Left kidney (tissue), 2 donors: ENCODE data around the gene EXOC6B. TPM values are rescaled to one million over a fixed set of nuclear protein-coding genes. Genes with fewer than 3 reads are reported as not detected.
"Not testable (repeated sequence)": the region's sequence is repeated elsewhere in the genome, so short reads cannot be mapped to it uniquely, and the experiment has no call there.

Source experiments
- DNase-seq: peaks from one replicate; pipeline ENCODE4 v3.0.0-alpha.2; 2013
- polyA plus RNA-seq: library from polyadenylated mRNA; unstranded; fragments of 120-200 nt; gene quantifications from one replicate; pipeline ENCODE4 v1.2.1, GENCODE V29; 2013; ENCODE audit not compliant: insufficient read length

EXOC6B gene
- polyA plus RNA-seq, 1 donor: 25.0 TPM

DNA sequence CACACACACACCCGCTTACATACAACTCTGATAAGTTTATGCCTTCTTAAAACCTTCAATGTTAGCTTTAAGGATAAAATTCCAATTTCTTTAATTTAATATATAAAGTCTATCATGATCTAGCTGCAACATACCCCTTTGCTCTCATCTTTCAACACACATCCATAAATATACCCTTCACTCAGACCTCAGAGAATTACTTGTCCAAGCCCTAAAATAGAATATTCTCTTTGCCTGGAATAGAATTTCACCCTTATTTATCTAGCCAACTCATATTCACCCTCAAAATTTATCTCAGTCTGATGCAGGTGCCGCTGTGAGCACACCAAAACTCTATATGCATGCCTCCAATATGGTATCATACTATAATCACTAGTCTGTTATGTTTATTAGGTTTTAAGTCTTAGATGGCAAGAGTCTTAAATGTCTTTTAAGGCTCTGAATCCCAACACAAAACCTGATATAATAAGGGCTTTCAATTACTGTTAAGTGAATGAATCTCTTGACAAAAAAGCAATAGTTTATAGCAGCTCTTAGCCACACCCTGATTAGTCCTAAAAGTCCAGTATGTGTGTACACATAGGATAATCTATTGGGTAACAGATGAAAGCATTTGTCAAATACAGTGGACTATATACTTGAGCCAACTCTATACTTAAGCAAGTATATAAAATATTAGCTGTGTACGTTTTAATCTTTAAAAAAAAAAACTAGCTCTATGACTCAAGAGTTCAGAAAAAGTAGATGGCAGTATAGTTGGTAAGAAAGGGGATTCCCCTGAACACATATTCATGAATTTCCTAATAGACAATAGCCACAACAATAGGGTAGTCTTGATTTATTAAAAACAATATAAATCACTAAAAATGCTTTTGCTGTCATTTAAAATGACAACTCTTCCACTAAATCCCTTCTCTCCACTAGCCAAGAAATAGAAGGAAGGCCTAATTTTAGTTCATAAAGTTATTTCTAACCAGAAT is 144.5 kb downstream of the EXOC6B start:
- no peak for DNase-seq

DNA sequence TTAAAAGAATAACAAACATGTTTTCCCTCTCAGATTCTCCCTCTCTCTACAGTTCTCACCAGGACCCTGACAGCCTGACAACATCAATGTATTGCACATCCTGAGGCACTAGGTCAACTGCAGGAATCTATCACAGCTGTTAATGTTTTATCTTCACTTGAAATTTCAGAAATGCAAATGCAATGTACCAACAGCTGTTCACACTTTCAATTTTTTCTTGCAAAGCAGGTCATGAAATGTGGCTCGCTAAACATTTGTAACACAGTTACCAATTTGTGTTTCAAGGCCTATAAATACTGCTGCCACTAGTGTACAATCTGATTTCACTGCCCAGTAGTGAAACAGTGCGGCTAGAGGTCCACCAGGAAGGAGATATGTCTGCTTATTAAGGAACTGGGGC is 147.8 kb downstream of the EXOC6B start:
- no peak for DNase-seq

DNA sequence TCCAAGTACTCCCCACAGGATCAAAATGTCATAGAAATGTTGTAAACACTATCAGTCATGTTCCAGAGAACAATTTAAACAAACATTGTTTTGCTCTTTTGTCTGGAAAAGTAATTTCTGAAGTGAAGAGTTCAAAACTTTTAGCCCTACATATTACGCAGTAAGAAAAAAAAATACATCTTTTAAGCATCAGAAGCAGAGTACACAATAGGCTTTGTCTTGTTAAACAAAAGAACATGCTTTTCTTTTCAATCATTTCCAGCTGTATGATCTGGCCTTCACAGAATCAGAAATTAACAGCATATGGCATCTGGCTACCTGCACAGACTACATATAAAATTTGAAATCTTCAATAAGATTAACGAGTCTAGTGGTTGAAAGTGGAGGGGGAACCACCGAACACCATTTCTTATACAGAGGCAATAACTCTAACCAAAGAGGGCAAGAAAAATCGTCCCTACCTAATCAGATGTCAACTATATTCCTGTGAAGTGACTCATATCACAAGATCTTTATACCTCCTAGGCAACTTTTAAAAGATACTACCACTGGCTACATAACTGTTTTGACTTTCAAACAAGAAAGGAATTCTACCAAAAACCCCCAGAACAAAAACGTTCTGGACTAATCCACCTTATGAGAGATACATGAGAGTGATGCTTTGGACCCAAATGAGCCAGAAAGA is 149.3 kb downstream of the EXOC6B start:
- no peak for DNase-seq

DNA sequence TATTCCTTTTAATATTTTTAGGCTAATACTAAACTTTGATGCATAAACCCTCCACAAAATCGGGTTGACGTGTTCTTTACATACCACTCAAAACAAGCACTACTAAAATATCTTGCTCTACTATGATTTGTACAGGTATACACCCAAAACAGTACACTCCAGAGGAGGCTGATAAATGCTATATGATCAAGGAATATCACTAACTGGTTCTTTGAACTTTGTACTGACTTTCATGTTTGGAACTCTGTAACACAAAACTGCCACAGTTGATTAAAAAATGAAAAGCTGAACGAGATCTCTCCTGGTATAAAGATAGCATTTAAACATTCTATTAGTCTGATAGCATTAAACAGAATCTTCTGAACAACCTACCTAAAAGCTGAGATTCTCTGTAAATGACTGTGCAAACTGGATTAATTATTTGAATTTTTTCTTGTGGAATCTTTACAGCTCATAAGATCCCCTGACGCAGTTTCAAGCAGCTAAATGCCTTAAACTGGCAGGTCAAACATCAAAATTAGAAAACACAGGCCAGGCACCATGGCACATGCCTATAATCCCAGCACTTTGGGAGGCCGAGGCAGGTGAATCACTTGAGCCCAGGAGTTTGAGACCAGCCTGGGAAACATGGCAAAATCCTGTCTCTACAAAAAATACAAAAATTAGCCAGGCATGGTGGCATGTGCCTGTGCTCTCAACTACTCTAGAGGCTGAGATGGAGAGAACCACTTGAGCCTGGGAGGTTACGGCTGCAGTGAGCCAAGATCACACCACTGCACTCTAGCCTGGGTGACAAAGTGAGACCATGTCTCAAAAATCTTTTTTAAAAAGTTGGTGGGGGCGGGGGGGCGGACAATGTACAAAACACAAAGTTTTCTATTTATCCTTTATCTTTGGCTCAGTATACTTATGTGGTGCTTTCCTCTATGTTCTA is 150.6 kb downstream of the EXOC6B start:
- no peak for DNase-seq

DNA sequence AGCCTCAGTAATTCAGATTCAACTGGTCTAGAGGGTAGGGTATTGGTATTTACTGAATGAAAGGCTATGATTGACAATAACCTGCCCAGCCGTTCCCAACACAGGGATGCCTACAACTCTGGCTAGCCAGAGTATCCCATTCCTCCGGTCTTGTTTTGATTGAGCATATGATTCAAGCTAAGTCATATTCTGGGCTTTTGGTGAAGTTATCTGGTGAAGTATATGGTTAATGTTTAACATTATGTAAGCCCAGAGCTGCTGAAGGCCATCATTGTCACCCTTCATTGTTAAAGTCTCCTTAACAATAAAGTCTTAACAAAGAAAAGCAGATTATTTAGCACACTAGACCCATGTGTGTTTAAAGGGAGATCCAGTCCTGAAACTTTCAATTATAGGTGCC is 152.6 kb downstream of the EXOC6B start:
- DNase-seq: no peak

DNA sequence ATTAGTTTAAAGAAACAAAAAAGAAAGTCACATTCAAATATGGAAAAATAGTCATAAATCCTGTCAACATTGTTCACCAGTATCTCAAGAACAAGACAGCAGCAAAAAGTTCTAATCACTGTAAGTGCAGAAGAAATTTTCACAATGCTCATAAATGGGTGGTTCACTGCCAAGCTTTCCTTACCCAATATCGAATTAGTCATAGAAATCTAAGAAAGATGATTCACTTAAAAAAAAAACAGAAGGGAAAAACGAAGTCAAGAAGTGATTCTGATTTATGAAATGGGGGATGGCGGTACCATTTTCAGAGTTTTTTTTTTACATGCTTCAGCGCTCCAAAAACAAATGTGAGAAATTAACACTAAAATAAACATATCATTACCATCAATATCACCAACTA is 156.7 kb downstream of the EXOC6B start:
- DNase-seq: no peak

DNA sequence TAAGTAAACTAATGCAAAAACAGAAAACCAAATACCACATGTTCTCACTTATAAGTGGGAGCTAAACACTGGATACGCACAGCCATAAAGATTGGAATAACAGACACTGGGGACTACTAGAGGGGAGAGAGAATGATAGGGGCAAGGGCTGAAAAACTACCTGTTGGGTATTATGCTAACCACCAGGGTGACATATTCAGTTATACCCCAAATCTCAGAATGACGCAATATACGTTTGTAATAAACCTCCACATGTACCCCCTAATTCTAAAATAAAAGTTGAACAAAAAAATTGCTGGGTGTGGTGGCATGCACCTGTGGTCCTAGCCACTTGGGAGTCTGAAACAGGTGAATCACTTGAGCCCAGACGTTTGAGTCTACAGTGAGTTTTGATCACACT is 157.2 kb downstream of the EXOC6B start:
- DNase-seq: no peak

DNA sequence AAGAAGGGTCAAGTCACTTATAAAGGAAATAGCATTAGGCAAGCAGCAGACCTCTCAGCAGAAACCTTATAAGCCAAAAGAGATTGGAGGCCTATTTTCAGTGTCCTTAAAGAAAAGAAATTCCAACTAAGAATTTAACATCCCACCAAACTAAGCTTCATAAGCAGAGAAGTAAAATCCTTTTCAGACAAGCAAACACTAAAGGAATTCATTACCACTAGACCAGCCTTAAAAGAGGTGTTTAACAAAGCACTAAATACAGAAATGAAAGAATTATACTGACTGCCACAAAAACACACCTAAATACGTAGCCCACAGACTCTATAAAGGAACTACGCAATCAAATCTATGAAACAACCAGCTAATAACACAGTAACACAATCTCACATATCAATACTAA is 160.4 kb downstream of the EXOC6B start:
- DNase-seq: no peak

DNA sequence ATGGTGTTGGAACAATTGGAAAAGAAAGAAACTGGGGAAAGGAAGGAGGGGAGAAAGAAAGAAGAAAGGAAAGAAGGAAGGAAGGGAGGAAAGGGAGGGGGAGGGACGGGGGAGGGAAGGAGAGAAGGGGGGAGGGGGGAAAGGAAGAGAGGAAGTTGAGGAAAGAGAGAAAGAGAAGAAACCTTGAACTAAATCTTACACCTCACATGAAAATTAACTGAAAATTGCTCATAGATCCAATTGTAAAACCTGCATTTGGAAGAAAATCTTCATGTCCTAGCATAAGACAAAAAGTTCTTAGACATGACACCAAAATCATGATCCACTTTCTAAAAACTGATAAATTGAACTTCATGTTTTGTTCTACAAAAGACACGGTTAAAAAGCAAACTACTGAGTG is 163.8 kb downstream of the EXOC6B start:
- no peak for DNase-seq

DNA sequence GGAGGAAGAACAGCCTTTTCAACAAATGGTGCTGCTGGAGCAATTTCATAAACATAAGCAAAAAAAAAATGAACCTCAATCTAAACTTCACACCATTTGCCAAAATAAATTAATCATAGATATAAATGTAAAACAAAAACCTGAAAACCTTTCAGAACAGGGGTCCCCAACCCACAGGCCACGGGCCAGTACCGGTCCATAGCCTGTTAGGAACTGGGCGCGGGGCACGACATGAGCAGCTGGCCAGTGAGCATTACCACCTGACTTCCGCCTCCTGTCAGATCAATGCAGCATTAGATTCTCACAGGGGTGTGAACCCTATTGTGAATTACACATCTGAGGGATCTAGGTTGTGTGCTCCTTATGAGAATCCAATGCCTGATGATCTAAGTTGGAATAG is 176.0 kb downstream of the EXOC6B start:
- no peak for DNase-seq

DNA sequence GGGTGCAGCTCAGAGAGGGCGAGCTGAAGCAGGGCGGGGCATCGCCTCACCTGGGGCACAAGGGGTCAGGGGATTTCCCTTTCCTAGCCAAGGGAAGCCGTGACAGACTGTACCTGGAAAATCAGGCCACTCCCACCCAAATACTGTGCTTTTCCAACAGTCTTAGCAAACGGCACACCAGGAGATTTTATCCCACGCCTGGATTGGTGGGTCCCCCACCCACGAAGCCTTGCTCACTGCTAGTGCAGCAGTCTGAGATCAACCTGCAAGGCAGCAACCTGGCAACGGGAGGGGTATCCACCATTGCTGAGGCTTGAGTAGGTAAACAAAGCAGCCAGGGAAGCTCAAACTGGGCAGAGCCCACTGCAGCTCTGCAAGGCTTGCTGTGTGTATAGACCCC is 184.6 kb downstream of the EXOC6B start:
- not testable (repeated sequence) for DNase-seq

DNA sequence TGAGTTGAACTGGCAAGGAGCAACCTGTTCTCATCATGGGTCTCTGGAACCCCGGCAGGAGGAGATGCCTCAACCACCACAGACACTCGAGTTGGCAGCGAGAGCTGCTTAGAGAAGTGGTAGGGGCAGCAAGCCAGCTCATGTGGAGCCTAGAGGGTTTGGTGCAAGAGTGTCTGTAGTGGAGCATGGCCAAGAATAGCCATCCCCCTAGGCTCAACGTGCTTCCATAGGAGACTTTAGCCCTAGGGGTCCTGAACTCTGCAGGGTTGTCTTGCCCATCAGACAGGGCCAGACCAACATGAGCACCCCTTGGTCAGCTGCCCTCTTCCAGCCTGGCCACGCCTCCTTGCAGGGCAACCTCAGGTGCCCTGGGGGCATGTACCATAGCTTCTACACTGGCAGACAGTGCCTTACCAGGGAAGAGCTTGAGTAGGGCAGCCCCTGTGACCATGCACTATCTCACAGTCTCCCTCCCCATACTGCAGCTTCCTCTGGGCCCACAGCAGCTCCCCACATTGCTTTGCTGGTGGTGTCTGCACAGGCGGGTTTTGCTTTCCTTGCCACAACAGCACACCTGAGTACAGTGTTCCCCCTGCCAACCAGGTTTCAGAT is 187.1 kb downstream of the EXOC6B start:
- DNase-seq: no peak

DNA sequence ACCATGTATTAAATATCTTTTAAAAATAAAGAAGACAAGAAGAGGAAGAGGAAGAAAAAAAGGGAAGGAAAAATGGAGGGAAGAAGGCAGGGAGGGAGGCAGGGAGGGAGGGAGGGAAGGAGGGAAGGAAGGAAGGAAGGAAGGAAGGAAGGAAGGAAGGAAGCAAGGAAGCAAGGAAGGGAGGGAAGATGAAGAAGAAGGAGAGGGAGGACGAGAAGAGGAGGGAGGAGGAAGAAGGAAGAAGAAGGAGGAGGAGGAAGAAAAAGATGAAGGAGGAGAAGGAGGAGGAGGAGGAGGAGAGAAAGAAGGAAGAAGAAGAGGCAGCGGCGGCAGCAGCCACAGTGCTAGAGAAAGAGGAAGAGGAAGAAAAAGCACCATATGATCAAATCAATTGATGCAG is 189.6 kb downstream of the EXOC6B start:
- DNase-seq: no peak

DNA sequence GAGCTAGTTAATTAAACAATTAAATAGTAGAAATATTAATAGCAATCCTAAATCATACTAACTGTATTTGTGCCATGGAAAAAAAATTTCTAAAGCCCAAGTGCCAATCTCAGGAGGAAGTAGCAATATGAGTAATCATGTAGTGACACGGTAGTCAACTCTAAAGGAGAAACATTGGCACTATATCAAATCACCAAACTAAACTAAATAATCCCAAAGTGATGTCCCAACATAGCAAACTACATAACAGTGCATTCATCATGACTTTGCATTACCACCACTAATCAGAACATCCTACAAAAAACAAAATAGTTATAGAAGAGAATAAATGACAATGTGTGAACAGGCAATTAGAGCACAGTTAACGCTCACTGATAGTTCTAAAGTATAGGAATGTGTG is 195.1 kb downstream of the EXOC6B start:
- no peak for DNase-seq

DNA sequence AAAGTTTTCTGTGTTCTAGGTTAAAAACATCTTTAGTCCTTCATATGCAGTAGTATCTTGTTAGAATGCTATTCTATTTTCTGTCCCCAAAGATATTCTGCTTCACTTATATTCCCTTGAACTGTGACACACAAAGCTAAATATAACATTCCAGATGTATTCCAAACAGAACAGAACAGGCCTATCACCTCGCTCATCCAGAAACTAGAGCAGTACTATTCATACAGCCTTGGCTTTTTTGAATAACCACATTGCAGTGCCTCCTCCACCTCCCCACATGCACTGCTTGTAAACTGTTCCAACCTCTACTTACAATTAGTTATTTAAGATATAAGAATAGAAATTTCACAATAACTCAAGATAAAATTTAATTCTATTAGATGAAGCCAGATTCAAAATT is 196.8 kb downstream of the EXOC6B start:
- no peak for DNase-seq

DNA sequence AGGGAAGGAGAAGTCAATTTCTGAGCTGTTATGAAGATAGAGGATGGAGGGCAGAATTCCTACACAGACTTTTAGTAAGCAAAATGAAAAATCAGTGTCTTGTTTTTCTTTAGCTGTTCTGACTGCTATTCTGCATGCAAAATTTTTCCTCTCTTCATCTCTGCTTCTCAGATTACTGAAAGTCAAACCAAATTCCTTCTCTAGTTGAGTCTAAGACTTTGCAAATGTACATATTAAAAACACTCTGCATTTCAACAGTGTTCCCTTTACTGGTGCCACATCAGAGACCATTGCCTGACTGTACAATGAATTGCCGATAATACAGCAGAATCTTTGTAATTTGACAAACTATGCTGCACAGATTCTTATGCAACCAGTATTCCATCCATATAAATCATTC is 198.8 kb downstream of the EXOC6B start:
- DNase-seq: no peak

DNA sequence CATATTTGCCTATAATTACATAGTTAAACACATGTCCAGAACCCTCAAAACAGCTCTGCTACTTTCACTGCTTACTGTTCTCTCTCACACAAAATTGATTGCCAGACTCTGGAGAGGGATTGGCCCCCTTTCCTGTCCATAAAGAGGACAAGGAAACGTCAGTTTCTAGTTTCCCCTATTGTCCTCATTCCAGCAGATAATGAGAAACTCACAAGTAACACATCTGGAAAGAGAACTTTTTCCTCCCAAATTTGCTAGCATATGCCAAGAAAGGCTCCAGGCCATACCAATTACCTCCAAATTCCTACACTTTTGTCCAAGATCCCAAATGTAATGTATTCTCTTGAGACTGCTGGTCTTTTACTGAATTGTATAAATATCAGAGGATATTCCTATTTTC is 200.5 kb downstream of the EXOC6B start:
- DNase-seq: no peak

DNA sequence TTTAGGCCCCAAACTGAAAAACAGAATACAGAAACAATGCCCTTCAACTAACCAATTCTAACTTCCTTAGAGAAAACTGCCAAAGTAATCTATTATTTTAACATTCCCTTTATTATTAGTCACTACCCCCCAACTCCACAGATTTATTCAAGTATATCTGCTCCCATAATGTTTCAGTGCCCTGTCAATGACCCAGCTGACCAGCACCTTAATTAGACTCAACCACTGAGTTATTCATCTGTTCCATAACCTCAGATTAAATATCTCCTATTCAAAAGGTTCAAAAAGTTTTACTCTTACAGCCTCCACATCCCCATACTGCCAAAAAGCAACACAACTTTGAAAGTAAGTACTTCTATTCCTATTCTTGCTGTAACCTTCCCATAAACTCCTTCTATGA is 202.4 kb downstream of the EXOC6B start:
- no peak for DNase-seq

DNA sequence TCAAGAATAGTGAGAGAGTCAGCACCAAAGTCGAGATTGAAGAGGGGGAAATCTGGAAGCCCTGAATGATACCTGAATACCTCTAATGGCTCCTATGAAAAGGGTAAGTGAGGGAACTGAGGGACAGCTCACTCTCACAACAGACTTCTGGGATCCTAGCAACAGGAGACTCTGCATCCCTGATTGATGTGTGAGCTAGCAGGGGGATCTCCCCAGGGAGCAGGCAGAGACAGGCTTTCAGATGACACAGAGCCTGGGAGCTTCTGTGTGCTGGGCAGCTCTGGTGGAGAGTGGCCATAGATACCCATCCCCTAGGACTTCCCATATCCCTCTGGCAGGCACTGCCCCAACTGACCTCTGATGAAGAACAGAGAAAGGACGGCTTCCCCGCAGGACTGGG is 206.2 kb downstream of the EXOC6B start:
- no peak for DNase-seq

DNA sequence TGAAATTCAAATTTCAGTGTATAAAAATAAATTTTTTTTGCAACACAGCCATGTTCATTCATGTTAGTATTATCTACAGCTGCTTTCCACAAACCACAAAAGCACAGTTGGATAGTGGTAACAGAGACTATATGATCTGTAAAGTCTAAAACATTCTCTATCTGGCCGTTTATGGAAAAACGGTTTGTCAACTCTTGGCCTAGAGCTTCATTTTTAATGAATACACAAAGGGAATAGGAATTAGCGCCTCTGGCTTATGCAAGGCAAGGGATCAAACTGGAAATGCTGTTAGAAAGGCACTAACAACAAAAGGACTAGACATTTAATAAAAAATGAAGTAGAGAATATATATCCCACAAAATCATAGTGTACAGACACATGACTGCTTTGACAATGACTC is 211.9 kb downstream of the EXOC6B start:
- no peak for DNase-seq

DNA sequence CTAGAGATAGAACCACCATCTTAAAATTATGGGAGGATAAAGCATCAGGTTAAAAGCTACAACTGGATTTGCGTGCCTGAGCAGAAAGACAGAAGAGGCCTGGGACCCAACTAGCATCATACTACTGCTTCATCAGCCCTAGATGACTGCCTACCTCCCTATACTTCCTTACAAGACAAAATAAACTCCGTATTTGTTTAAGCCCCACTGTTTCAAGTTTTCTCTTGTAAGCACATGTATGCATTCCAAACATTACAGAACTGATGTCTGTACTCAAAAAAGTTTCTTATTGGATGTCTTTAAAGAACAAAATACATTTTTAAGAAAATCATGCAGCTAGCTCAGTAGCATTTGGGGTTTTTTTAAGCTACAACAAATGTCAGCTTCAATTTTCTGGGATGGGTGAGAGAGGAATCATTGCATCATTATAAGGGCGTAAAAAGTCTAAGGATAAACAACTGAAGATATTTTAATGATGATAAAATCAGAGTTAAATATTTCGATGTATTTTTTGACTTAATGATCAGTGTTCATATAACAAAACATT is 213.1 kb downstream of the EXOC6B start:
- DNase-seq: no peak

DNA sequence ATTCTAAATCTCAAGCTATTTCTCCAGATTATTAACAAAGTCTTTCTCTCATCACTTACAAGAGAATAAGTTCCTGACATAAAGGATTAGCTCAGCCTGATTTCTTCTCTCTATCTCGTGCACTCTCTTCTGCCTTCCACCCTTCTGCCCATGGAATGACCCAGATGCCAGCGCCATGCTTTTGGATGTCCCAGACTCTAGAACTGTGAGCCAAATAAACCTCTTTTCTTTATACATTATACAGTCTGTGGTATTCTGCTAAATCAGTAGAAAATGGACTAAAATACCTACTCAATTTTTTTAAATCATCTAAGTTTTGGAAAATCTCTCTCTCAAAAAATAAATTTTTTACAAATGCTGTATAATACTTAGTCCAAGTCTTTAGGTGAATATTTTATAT is 218.6 kb downstream of the EXOC6B start:
- no peak for DNase-seq
